GM21515 (cell line): ENCODE data around the gene EN2.
A peak's percentile ranks its signal among the peaks of the same experiment; 100 is the strongest.

Experiments used
- ATAC-seq: cut with Tn5 transposase; IDR thresholded peaks from one replicate; pipeline ENCODE4 v1.9.1; 2021; ENCODE audit not compliant: unreplicated experiment

The EN2 gene

DNA sequence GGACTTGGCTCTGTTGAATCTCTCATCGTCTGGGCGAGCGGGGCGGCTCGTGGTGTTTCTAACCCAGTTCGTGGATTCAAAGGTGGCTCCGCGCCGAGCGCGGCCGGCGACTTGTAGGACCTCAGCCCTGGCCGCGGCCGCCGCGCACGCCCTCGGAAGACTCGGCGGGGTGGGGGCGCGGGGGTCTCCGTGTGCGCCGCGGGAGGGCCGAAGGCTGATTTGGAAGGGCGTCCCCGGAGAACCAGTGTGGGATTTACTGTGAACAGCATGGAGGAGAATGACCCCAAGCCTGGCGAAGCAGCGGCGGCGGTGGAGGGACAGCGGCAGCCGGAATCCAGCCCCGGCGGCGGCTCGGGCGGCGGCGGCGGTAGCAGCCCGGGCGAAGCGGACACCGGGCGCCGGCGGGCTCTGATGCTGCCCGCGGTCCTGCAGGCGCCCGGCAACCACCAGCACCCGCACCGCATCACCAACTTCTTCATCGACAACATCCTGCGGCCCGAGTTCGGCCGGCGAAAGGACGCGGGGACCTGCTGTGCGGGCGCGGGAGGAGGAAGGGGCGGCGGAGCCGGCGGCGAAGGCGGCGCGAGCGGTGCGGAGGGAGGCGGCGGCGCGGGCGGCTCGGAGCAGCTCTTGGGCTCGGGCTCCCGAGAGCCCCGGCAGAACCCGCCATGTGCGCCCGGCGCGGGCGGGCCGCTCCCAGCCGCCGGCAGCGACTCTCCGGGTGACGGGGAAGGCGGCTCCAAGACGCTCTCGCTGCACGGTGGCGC, at the start of gene EN2:
EN2 (plus strand) TSS at position 19 of the 767 bp plus-strand sequence; CDS start at position 268, 249 bp downstream.
- no peak for ATAC-seq

DNA sequence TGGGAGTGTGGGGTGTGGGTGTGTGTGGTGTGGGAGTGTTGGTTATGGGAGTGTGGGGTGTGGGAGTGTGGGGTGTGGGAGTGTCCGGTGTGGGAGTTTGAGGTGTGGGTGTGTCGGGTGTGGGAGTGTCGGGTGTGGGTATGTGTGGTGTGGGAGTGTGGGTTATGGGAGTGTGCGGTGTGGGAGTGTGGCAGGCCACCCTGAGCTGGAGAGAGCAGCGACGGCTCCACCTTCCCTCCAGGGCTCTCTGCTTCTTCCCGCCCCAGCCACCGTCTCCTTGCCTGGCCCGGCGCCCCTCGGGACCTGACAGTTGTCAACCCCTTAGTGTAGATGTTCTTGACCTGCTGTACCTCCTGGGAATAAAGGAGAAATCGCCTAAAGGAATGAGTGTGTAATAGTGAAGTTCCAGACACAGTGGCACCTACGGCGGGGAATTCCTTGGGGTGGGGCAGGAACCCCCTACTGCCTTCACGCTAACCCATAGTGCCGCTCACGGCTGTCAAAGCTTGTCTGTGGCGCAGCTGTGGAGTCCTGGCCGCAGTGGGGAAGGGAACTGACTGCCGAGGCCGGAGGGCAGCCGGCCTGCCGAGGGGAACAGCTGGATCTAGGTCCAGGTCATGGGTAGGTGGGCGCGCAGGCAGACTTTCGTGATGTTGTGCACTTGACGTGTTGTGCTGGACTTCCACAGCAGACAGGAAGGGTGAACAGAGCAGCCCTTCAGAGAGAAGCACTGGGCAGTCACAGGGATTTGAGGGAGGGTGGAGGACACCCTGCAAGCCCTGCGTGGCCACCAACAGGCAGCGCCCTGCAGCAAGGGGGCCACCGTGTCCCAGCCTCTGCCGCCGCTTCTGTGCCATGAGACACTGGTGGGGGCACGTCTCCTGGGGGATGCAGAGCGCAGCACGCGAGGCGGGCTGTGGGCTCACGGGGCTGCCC, 49.0 kb upstream of the EN2 start:
- no peak for ATAC-seq

DNA sequence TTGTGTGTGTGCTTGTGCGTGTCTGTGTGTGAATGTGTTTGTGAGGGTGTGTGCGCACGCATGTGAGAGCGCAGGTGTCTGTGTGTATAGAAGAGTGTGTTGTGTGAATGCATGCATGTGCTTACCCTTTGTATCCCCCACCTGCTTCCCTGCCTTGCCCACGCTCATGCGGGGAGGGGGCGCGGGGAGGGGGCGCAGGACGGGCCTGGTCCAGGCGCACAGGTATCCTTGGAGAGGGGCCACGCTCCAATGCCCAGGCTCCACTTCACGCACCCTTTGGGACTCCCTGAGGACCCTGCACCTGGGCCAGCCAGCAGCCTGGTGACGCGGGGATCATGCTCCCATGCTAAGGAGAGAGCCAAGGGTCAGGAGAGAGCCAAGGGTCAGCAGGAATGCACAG, 47.9 kb upstream of the EN2 start:
- no peak for ATAC-seq

DNA sequence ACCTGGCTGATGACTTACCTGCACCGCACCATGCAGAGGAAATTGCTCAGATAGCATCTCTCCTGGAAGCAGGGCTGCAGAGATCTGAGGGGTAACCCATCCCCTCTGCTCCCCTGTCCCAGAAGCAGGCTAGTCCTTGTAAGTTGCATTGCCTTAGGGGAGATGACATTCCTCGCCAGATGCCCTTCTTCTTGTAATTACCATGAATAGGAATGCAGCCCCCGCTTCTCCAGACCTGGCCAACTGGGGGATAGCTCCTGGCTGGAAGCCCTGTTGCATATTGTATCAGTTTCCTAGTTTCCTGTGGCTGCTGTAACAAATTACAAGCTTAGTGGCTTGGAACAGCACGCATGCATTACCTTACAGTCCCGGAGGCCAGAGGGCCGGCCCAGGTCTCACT, 47.5 kb upstream of the EN2 start:
- no peak for ATAC-seq

DNA sequence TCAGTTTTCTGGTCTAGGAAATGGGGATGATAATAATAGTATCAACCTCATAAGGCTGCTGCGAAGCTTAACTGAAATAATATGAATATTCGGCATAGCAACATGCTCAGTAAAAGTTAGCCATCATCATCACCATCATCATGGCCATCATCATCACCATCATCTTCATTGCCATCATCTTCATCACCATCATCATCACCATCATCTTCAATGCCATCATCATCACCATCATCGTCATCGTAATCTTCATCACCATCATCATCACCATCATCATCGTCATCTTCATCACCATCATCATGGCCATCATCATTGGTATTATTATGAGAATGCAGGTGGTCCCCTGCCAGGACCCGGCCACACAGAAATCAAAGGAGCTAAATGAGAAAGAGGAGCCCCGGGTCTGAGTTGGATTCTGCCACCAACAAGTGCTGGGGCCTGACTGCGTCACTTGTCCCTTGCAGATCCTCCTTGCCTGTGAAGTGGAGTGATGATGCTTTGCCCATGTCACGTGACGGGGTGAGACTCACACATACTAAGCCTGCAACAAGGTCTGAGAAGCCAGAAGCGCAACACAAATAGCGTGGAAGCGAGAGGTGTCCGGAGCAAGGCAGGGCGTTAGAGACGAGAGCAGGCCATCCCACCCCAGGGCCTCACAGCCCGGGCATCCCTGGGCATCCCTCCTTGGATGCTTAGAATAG, 46.1 kb upstream of the EN2 start:
- ATAC-seq = no peak

DNA sequence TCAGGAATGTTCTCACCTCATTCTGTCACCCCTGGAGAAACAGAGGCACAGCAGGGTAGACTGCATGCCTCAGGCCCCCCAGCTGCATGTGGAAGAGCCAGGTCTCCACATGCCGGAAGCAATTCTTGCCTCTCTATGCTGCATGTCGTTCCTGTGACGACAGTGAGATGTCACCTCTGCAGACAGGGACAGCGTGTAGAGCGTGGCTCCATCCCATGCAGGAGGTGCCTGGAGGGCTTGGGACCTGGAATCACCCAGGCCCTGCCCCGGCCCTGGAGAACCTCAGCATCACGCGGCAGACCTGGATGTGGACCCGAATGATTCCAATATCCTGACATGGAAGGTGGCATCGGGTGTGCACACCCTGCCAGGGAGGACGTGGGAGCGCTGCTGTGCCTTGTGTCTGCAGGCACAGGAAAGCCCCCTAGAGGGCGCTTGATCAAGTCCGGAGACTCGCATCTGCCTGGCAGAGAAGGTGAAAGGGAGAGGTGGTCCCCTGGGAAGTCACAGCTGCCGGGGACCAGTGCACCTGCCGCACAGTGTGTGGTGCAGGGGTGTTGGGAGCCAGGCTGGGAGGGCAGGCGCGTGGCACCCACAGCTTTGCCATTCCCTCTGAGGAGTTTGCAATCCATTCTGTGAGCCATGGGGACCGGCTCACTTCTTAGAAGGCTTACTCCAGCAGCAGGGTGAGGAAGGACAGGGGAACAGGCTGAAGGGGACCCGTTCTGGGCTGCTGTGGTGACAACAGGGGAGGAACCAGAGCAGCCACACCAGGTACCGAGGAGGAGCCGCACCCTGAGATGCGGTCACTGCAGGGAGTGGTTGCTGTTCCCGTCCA, 45.3 kb upstream of the EN2 start:
- ATAC-seq = peak; percentile 84

DNA sequence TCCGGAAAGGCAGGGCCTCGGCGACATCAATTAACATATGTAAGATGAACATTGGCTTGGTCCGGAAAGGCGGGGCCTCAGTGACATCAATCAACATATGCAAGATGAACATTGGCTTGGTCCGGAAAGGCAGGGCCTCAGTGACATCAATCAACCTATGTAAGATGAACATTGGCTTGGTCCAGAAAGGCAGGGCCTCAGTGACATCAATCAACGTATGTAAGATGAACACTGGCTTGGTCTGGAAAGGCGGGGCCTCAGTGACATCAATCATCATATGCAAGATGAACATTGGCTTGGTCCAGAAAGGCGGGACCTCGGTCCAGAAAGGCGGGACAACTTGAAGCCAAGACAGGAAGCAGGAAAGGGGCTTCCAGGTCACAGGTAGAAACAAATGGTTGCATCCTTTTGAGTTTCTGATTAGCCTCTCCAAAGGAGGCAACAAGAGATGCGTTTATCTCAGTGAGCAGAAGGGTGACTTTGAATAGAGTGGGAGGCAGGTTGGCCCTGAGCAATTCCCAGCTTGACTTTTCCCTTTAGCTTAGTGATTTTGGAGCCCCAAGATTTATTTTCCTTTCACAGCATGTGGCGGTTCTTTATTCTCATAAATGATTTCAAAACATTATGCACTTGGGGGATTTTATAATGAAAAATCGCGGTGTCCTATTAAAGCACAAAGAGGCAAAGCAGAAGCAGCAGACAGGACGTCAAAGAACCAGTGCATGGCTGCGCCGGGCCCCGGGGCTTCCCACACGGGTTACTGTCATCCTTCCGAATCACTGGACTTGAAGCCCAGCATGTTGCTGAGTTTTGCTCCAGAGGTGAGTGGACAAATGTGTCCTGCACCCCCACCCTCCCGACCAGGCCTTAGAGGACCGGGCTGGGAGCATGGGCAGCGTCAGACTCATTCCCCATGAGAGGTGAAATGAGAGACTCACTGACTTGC, 43.1 kb upstream of the EN2 start:
- no peak for ATAC-seq

DNA sequence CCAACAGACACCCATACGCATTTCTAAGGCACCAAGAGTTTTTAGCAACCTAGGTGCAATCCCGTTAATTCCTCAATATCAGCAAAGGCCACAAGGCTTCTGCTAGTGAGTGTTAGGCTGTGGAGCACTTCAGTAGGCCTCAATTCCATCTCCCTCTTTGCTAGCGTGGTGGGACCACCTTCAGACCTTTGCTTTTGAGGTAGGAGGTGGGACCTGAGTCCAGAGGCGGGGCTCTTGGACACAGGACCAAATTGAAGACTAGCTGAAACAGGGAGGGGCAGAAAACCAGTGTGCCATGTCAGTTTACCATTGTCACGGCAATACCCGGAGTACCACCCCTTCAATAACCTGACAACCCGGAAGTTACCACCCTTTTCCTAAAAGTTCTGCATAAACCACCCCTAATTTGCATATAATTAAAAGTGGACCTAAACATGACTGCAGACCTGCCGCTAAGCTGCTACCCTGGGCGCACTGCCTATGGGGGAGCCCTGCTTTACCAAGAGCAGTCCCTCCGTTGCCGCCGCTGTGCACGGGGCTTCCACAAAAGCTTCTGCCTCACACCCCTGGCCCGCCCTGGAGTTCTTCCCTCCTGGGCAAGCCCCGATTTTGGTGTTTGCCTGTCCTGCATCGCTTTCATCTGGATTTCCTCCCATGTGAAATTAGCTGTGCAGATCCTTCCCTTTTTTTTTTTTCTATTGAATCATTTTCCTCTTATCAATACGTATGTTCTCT, 41.1 kb upstream of the EN2 start:
- ATAC-seq = no peak

DNA sequence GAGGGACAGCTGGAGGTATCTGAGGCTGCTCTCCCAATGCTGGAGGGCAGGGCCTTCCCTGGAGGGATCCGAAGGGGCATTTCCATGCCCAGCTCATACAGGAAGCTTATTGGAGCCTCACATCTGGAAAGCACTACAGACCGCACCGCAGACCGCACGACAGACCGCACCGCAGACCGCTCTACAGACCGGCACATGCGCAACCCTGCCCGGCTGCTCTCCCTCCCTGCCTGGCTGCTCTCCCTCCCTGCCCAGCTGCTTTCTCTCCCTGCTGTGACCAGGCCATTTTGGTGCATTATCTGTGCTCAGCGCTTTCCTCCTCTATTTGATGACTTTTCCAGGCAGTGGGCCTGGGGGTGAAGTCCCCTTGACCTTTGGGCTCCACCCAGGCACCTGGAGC, 39.6 kb upstream of the EN2 start:
- ATAC-seq = no peak

DNA sequence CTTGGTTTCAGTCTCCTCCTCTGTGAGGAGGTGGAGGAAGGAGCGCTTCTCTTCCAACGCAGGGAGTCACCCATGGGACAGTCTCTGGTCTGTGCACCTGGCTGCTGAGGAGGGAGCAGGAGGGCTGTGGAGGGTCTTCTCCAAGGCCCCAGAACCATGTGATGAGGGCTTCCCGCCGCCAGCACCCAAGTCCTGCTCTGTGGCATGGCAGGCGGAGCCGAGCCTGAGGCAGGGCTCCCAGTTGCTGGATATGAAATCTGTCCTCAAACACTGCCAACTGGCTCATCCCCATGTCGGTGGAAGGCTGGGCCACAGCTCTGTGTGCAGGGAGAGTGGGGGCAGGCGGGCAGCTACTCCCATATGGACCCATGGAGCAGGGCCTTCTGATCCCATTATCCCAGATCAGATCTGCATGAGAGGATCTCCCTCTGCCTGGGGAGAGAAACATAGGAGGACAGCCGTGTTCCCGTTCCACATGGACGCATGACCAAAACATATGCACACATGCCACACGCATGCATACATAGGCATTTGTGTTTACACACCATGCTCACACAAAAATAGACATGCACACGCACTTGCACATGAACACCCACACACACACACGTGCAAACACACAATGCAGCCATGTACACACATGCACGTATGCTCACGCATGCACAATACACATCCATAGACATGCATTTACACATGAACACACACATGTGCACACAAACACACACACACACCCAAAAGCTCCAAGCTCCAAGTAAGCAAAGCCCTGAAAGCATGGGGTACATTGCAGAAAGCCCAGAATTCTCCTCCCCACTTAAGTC, 38.8 kb upstream of the EN2 start:
- no peak for ATAC-seq

DNA sequence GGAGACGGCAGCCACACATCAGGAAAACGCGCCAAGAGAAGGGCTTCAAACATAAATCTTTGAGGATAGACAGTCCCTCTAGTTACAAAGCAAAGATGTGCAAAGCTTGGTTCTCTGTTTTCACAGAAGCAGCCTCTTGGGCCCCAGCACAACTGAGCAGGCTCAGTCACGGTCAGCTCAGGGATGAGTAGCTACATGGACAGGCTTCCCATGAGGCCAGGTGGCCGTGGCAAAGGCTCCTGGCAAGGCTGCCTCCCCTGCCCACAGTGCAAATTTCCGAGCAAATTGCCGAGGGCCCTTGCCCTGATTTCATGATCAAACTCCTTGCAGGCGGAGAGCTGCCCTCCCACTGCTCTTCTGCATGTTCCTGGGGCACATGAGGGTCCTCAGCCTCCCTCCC, 37.8 kb upstream of the EN2 start:
- no peak for ATAC-seq

DNA sequence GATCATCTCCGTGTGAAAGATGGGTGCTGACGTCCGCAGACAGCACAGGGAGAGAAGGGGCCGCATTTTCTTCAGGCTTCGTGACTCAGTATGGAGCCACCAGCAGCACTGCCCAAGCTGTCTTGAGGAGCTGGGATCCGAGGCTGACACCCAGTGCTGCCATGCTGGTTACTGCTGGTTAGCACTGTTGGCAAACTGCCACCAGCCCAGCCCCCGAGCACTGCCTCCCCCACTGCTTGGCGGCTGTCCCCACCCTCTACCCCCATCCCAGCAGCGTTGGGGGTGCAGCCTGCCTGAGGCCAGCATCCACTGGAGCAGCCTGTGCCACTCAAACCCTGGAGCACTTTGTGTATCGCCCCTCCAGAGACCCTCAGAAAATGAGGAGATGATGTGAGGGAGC, 35.8 kb upstream of the EN2 start:
- ATAC-seq = no peak

DNA sequence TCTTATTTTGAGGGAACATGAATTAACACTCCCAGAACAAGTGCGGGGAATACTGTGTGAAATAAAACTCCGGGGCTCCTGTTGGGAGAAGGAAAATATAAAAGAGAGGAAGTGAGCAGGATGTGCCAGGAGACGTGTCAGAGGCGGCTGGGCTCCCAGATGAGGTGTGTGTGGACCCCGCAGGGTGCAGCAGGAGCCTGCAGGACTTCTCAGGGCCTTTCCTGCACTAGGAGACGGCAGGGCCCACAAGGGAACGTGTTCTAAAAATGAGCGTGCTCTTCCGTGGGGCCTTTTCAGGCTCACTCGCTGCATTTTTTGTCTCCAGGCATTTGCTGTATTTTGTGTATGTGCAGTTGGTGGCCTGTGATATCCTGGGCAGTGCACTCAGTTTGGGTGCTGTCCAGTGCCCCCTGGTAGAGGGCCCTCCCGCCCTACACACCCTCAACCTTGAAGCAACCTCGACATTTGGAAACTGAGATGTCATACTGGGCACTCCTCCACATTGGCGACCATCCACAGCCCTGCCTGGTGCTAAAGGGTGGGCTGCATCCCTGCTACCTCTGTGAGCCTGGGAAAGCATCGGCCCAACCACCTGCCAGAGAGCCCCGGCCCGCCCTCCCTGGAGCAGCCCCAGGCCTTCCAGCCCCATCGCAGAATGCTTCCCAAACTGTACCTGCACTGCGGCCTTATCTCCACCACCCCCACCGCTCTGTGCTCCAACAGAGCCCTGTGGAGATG, 35.2 kb upstream of the EN2 start:
- ATAC-seq = no peak

DNA sequence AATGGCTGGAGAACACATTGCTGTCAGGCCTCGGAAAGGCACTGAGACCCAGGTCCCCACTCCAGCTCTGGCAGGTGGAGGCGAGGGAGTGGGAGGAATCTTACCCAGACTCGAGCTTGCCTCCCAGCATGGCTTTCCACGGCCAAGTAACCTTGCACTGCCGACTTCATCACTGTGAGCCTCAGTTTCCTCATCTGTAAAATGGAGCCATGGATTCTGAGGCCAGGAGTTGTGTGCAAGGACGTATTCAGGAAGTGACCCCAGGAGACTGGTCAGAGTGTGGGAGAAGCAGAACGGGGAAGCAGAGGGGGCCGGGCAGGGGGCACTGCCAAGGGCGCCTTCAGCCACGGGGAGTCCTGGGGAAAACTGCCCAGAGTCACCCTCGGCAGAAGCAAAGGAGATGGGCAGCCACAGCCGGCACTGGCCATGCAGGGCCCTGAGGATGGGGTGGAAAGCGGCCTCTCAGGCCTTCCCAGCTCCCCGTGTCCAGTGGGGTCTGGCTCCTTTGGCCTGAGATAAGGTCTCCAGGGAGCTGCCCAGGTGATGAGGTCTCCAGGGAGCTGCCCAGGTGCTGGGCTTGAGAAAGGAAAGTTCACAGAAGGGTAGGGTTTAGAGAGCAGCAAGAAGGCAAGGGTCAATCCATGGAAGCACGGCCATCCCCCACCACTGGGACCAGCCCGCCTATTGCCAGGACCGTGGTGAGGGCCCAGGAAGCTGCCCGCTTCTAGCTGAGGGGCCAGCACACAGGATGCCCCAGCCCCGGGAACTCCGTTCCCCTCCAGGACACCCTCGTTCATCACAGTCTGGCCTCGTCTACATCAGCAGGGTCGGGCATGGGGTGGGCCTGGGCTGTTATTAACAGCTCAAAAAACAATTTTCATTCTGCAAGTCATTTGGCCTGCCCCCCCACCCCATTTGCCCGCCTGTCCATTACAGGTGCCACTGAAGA, 34.3 kb upstream of the EN2 start:
- no peak for ATAC-seq

DNA sequence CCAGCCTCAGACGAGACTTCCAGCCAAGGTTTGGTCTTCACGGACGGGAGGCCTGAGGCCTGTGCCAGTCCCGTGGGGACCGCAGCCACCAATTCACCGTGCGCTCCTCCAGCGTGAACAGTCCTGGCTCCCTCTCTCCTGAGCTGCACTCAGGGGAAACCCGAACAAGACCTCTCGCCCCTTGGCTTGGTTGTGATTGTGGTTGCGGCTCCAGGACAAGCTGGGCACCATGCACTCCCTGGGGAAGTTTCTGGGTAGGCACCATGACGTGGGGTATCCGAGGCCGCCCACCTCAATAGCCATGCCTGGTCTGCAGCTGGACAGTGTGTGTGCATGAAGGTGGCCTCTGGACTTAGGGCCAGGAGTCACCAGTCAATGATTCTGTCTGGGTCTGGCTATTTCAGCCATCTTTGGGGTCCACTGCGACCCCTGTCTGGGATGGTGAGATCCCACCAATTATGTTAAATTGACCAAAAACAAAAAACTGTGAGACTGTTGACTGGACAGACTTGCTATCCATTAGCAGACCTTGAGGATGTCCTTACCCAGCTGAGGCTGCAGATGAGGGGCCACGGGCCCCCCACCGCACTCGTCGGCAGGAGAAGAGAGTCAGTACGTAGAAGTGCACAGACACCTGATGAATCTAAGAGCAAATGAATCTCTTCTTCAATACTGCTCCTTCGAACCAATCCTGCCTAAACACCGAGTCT, 33.5 kb upstream of the EN2 start:
- no peak for ATAC-seq

DNA sequence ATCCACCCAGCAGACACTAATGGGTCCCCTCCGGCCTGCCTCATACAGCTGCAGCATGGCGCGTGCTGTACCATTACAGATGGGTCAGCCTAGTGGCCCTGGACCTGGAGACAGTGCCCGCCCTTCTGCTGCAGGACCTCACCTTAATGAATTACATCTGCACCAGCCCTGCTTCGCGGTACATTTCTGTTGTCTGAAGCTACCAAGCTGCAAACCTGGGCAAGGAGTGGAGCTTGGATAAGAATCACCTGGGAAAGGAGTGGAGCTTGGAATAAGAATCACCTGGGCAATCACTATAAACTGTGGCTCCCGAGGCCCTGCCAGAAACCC, 33.0 kb upstream of the EN2 start:
- no peak for ATAC-seq
